Activated B cell treated with CpG ODN at 0.5 μM for 24 hours (primary cell): ENCODE results near the gene PRR18. TPM values are rescaled to one million over a fixed set of nuclear protein-coding genes. Genes with fewer than 3 reads are reported as not detected.

Experiments used
- ATAC-seq: fragments of 200-7000 bp; cut with Tn5 transposase; one replicate; pipeline ENCODE4 v1.10.0; 2021; ENCODE audit warnings: low read depth, mild to moderate bottlenecking, moderate library complexity
- CTCF ChIA-PET: fragments of 350-600 bp; sonication (Branson Sonifier 250); formaldehyde crosslinking; loops from one replicate; lab custom pipeline; 2021; ENCODE audit warnings: antibody characterized with exemption; lab: Charles Lee
- POLR2A ChIA-PET: fragments of 350-600 bp; sonication (Branson Sonifier 250); formaldehyde crosslinking; loops from one replicate; lab custom pipeline; 2021; ENCODE audit warnings: antibody characterized with exemption; lab: Charles Lee
- DNase-seq: peaks from one replicate; pipeline ENCODE4 v3.0.0; 2022
- H3K27ac Mint-ChIP-seq: one replicate; pipeline ENCODE4 v1.8.0; 2020; ENCODE audit warnings: mixed read lengths
- H3K27me3 Mint-ChIP-seq: one replicate; pipeline ENCODE4 v1.8.0; 2021; ENCODE audit warnings: mixed read lengths
- H3K36me3 Mint-ChIP-seq: one replicate; pipeline ENCODE4 v1.8.0; 2021; ENCODE audit warnings: low read depth, mixed read lengths
- H3K4me1 Mint-ChIP-seq: one replicate; pipeline ENCODE4 v1.8.0; 2021; ENCODE audit warnings: mixed read lengths
- H3K4me3 Mint-ChIP-seq: one replicate; pipeline ENCODE4 v1.8.0; 2020; ENCODE audit warnings: mild to moderate bottlenecking, mixed read lengths
- H3K9me3 Mint-ChIP-seq: one replicate; pipeline ENCODE4 v1.8.0; 2020; ENCODE audit warnings: mixed read lengths
- CTCF ChIP-seq: fragments of 200-600 bp; IDR thresholded peaks from one replicate; pipeline ENCODE4 v1.8.0; 2022; ENCODE audit warnings: antibody characterized with exemption, mild to moderate bottlenecking
- intact Hi-C: fragments of 100-400 bp; cut with micrococcal nuclease; formaldehyde crosslinking; loops from one replicate; pipeline ENCODE4 v1.15.1; 2024
- total RNA-seq: library from RNA; stranded (reverse); gene quantifications from 2 replicates; pipeline ENCODE4 v1.2.3, GENCODE V29; 2022

PRR18 gene
- total RNA-seq, 1 donor from 2014 or later: not detected

GRCh38 chr6:166274739-166275370 lies 33.3 kb downstream of the PRR18 start:
- Mint-ChIP-seq H3K4me3 (no peak overlapping the region), H3K4me1 (peaks cover 8% of the 10 kb centered on the region), H3K9me3 (no peaks in the 10 kb centered on the region), H3K27me3 (peaks cover 3% of the 10 kb centered on the region), H3K36me3 (no peaks in the 10 kb centered on the region), H3K27ac (no peak overlapping the region)
- intact Hi-C loops: loop anchor here (1.0 to 5.0 kb wide), 6 partner anchors 38 to 352 kb away; partner anchors contain the start of gene RPS6KA2
- ATAC-seq (no peak), DNase-seq (no peak)
- CTCF ChIA-PET: interaction anchor here (0.6 to 1.7 kb wide), 5 partner anchors 11 to 126 kb away, joined by 3 to 13 read pairs (median 4); no protein-coding TSS in a partner anchor
- TF ChIP-seq CTCF: no peak
- POLR2A ChIA-PET: no interaction called here

- Mint-ChIP-seq H3K27me3 (peaks cover 3% of the 10 kb centered on the region), H3K36me3 (no peaks in the 10 kb centered on the region), H3K27ac (no peak overlapping the region), H3K4me1 (peaks cover 8% of the 10 kb centered on the region), H3K4me3 (no peak overlapping the region), H3K9me3 (no peaks in the 10 kb centered on the region)
- POLR2A ChIA-PET: no interaction called here
- TF ChIP-seq CTCF: no peak
- CTCF ChIA-PET: interaction anchor here (1.0 to 1.7 kb wide), 3 partner anchors 12 to 127 kb away, joined by 3 to 13 read pairs (median 4); no protein-coding TSS in a partner anchor
- intact Hi-C loops: no loop called here
- ATAC-seq: no peak
- no peak for DNase-seq
Measured at GRCh38 chr6:166274163-166274562, 34.0 kb downstream of the PRR18 start.

GRCh38 chr6:166271376-166271765 lies 36.8 kb downstream of the PRR18 start:
- TF ChIP-seq CTCF: no peak
- no peak overlapping the region for H3K4me3 Mint-ChIP-seq
- intact Hi-C loops: no loop called here
- peaks cover 3% of the 10 kb centered on the region for H3K27me3 Mint-ChIP-seq
- no peak overlapping the region for H3K27ac Mint-ChIP-seq
- no peaks in the 10 kb centered on the region for H3K36me3 Mint-ChIP-seq
- ATAC-seq (no peak), DNase-seq (no peak)
- ChIA-PET CTCF (no interaction called here), POLR2A (no interaction called here)
- H3K9me3 Mint-ChIP-seq: no peaks in the 10 kb centered on the region
- peaks cover 6% of the 10 kb centered on the region for H3K4me1 Mint-ChIP-seq

GRCh38 chr6:166270706-166271375 lies 37.4 kb downstream of the PRR18 start:
- Mint-ChIP-seq H3K36me3 (no peaks in the 10 kb centered on the region), H3K27me3 (peaks cover 3% of the 10 kb centered on the region), H3K27ac (no peak overlapping the region), H3K9me3 (no peaks in the 10 kb centered on the region), H3K4me3 (no peak overlapping the region), H3K4me1 (peaks cover 4% of the 10 kb centered on the region)
- DNase-seq (no peak), ATAC-seq (no peak)
- no peak for TF ChIP-seq CTCF
- intact Hi-C loops: no loop called here
- POLR2A ChIA-PET: no interaction called here
- CTCF ChIA-PET: no interaction called here

GRCh38 chr6:166269301-166270039 lies 38.7 kb downstream of the PRR18 start:
- intact Hi-C loops: no loop called here
- ATAC-seq: no peak
- no peak for TF ChIP-seq CTCF
- Mint-ChIP-seq H3K4me1 (no peaks in the 10 kb centered on the region), H3K27me3 (peaks cover 3% of the 10 kb centered on the region), H3K9me3 (no peaks in the 10 kb centered on the region), H3K4me3 (no peak overlapping the region), H3K27ac (no peak overlapping the region), H3K36me3 (no peaks in the 10 kb centered on the region)
- POLR2A ChIA-PET: no interaction called here
- CTCF ChIA-PET: no interaction called here
- no peak for DNase-seq
